ENCODE data around the gene CREBBP. TPM values are rescaled to one million over a fixed set of nuclear protein-coding genes. Genes with fewer than 3 reads are reported as not detected.

Gene CREBBP
- total RNA-seq, 1 donor from 2014 or later = 53.0 TPM

DNA sequence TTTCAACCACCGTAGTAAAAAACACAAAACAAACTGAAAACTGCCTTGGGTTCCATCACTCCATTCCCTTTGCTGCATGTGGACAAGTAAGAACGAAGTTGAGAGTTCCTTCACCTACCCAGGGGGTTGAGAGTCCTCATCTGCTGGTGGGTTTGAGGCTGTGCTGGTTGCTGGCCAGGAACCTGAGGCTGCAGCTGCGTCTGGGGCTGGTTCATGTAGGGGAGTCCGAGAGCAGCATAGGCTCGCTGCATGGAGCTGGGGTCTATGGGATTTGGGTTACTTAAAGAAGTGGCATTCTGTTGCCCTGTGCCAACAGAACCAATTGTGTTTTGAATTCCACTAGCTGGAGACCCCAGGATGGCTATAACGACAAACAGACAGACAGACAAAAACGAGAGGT, 97.9 kb downstream of the CREBBP start:
- TF ChIP-seq EZH2 (IDR thresholded peaks at IDR 0.05; ENCODE audit: insufficient read depth, low read length) = no peak
- TF ChIP-seq, protein P1, sequence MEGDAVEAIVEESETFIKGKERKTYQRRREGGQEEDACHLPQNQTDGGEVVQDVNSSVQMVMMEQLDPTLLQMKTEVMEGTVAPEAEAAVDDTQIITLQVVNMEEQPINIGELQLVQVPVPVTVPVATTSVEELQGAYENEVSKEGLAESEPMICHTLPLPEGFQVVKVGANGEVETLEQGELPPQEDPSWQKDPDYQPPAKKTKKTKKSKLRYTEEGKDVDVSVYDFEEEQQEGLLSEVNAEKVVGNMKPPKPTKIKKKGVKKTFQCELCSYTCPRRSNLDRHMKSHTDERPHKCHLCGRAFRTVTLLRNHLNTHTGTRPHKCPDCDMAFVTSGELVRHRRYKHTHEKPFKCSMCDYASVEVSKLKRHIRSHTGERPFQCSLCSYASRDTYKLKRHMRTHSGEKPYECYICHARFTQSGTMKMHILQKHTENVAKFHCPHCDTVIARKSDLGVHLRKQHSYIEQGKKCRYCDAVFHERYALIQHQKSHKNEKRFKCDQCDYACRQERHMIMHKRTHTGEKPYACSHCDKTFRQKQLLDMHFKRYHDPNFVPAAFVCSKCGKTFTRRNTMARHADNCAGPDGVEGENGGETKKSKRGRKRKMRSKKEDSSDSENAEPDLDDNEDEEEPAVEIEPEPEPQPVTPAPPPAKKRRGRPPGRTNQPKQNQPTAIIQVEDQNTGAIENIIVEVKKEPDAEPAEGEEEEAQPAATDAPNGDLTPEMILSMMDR (IDR thresholded peaks at IDR 0.05; ENCODE audit: insufficient read depth, low read depth, low read length) = no peak
- DNase-seq (ENCODE audit: low read depth) = no peak
- Histone ChIP-seq H3K4me2 (ENCODE audit: low read length) (no peak overlapping the region), H4K20me1 (ENCODE audit: insufficient read depth, low read length) (peaks cover 74% of the 10 kb centered on the region), H3K36me3 (ENCODE audit: insufficient read depth, low read length) (peaks cover 32% of the 10 kb centered on the region), H3K4me3 (ENCODE audit: insufficient read depth, low read depth, low read length) (no peak overlapping the region), H3K79me2 (ENCODE audit: insufficient read depth, low read length) (peaks cover 50% of the 10 kb centered on the region), H3K27me3 (ENCODE audit: insufficient read depth, low read length) (no peaks in the 10 kb centered on the region), H3K27ac (ENCODE audit: low read depth, low read length) (no peak overlapping the region), H2AFZ (ENCODE audit: low read depth, low read length) (no peak overlapping the region), H3K9ac (ENCODE audit: low read length) (no peak overlapping the region), H3K4me1 (ENCODE audit: insufficient read depth, low read length) (no peaks in the 10 kb centered on the region), H3K9me3 (ENCODE audit: insufficient read depth, low read depth, low read length) (no peaks in the 10 kb centered on the region)
- H3K4me3 Mint-ChIP-seq (ENCODE audit: unreplicated experiment) = no peak overlapping the region
- no peak overlapping the region for H3K27ac Mint-ChIP-seq (ENCODE audit: unreplicated experiment)
- H3K36me3 Mint-ChIP-seq (ENCODE audit: low read depth, unreplicated experiment) = peaks cover 13% of the 10 kb centered on the region
- no peaks in the 10 kb centered on the region for H3K27me3 Mint-ChIP-seq (ENCODE audit: low read depth, unreplicated experiment)
- H3K9me3 Mint-ChIP-seq (ENCODE audit: unreplicated experiment) = no peaks in the 10 kb centered on the region
- no peak for FAIRE-seq
- H3K4me1 Mint-ChIP-seq (ENCODE audit: low read depth, unreplicated experiment) = peaks cover 2% of the 10 kb centered on the region

DNA sequence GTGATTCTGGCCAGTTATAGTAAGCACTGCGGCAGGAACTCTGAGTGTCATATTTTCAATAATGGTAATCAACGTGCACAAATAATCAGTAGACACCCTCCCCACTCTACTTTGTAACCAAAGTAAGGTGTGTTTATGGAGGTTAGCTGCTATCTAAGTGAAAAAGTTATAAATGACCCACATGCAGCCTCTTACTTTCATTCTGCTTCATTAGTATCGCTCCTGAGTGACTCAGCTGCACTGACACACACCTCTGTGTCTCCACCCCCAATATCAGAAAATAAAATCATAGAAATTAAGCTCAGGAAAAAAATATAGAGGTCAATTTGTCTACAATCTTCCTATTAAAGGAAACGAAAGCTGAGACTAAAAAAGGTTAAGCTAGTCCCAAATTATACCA, 99.1 kb downstream of the CREBBP start:
- FAIRE-seq = no peak

DNA sequence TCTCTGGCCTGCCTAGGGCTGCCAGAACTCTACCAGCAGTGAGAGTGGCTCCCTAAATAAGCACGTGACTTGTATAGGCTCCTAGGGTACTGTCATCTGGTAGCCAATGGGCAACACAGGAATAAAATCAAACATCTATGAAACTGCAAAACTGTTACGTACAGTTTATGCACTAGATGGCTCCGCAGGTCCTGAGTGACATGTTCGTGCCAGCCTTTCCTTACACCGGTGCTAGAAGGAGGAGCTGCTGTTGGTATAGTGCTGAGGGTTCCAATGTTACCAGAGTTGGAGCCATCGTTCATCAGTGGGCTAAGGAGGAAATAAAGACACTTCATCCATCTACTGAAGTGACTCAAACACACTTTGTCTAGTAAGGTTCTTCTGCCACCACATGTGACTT, 99.9 kb downstream of the CREBBP start:
- no peak overlapping the region for H3K4me3 Mint-ChIP-seq (ENCODE audit: unreplicated experiment)
- no peak overlapping the region for H3K27ac ChIP-seq (ENCODE audit: low read depth, low read length)
- H3K4me2 ChIP-seq (ENCODE audit: low read length) = no peak overlapping the region
- H2AFZ ChIP-seq (ENCODE audit: low read depth, low read length) = no peak overlapping the region
- no peak for TF ChIP-seq EZH2 (IDR thresholded peaks at IDR 0.05; ENCODE audit: insufficient read depth, low read length)
- TF ChIP-seq, protein P1 (IDR thresholded peaks at IDR 0.05; ENCODE audit: insufficient read depth, low read depth, low read length) = no peak
- FAIRE-seq (no peak), DNase-seq (ENCODE audit: low read depth) (no peak)
- no peaks in the 10 kb centered on the region for H3K4me1 ChIP-seq (ENCODE audit: insufficient read depth, low read length)
- no peak overlapping the region for H3K9ac ChIP-seq (ENCODE audit: low read length)
- peaks cover 41% of the 10 kb centered on the region for H3K36me3 ChIP-seq (ENCODE audit: insufficient read depth, low read length)
- peaks cover 33% of the 10 kb centered on the region for H3K79me2 ChIP-seq (ENCODE audit: insufficient read depth, low read length)
- H3K4me3 ChIP-seq (ENCODE audit: insufficient read depth, low read depth, low read length) = no peak overlapping the region
- H4K20me1 ChIP-seq (ENCODE audit: insufficient read depth, low read length) = peaks cover 64% of the 10 kb centered on the region
- H3K27me3 Mint-ChIP-seq (ENCODE audit: low read depth, unreplicated experiment) = no peaks in the 10 kb centered on the region
- no peaks in the 10 kb centered on the region for H3K9me3 Mint-ChIP-seq (ENCODE audit: unreplicated experiment)
- no peaks in the 10 kb centered on the region for H3K9me3 ChIP-seq (ENCODE audit: insufficient read depth, low read depth, low read length)
- peaks cover 2% of the 10 kb centered on the region for H3K4me1 Mint-ChIP-seq (ENCODE audit: low read depth, unreplicated experiment)
- no peak overlapping the region for H3K27ac Mint-ChIP-seq (ENCODE audit: unreplicated experiment)
- peaks cover 16% of the 10 kb centered on the region for H3K36me3 Mint-ChIP-seq (ENCODE audit: low read depth, unreplicated experiment)
- H3K27me3 ChIP-seq (ENCODE audit: insufficient read depth, low read length) = no peaks in the 10 kb centered on the region

More for the DNA sequence above, 99.1 kb downstream of the CREBBP start:
- Histone ChIP-seq H3K27ac (ENCODE audit: low read depth, low read length) (no peak overlapping the region), H3K36me3 (ENCODE audit: insufficient read depth, low read length) (peaks cover 35% of the 10 kb centered on the region), H3K9me3 (ENCODE audit: insufficient read depth, low read depth, low read length) (no peaks in the 10 kb centered on the region), H3K4me1 (ENCODE audit: insufficient read depth, low read length) (no peaks in the 10 kb centered on the region), H3K27me3 (ENCODE audit: insufficient read depth, low read length) (no peaks in the 10 kb centered on the region), H3K79me2 (ENCODE audit: insufficient read depth, low read length) (peaks cover 40% of the 10 kb centered on the region), H4K20me1 (ENCODE audit: insufficient read depth, low read length) (peaks cover 65% of the 10 kb centered on the region), H3K4me3 (ENCODE audit: insufficient read depth, low read depth, low read length) (no peak overlapping the region), H3K9ac (ENCODE audit: low read length) (no peak overlapping the region), H2AFZ (ENCODE audit: low read depth, low read length) (no peak overlapping the region), H3K4me2 (ENCODE audit: low read length) (no peak overlapping the region)
- peaks cover 2% of the 10 kb centered on the region for H3K4me1 Mint-ChIP-seq (ENCODE audit: low read depth, unreplicated experiment)
- no peak overlapping the region for H3K27ac Mint-ChIP-seq (ENCODE audit: unreplicated experiment)
- no peaks in the 10 kb centered on the region for H3K9me3 Mint-ChIP-seq (ENCODE audit: unreplicated experiment)
- H3K27me3 Mint-ChIP-seq (ENCODE audit: low read depth, unreplicated experiment) = no peaks in the 10 kb centered on the region
- H3K4me3 Mint-ChIP-seq (ENCODE audit: unreplicated experiment) = no peak overlapping the region
- no peak for DNase-seq (ENCODE audit: low read depth)
- TF ChIP-seq, protein P1 (IDR thresholded peaks at IDR 0.05; ENCODE audit: insufficient read depth, low read depth, low read length) = no peak
- no peak for TF ChIP-seq EZH2 (IDR thresholded peaks at IDR 0.05; ENCODE audit: insufficient read depth, low read length)
- H3K36me3 Mint-ChIP-seq (ENCODE audit: low read depth, unreplicated experiment) = peaks cover 16% of the 10 kb centered on the region

Data from astrocyte (in vitro differentiated cells and primary cell).